EL (cell line): ENCODE measurements around the gene NHS.
A peak's percentile ranks its signal among the peaks of the same experiment; 100 is the strongest.
"Not testable (repeated sequence)": the region's sequence is repeated elsewhere in the genome, so short reads cannot be mapped to it uniquely, and the experiment has no call there.

Source experiments
- DNase-seq: peaks from one replicate; pipeline ENCODE4 v3.0.0-alpha.2; 2016

The NHS gene

GRCh38 chrX:17553469-17553868, 178.5 kb downstream of the NHS start:
- peak; percentile 65 for DNase-seq

- peak; percentile 5 for DNase-seq
Measured at GRCh38 chrX:17553961-17554482, 179.0 kb downstream of the NHS start.

GRCh38 chrX:17554914-17555313, 179.9 kb downstream of the NHS start:
- DNase-seq = no peak

- no peak for DNase-seq
Measured at GRCh38 chrX:17555846-17556245, 180.8 kb downstream of the NHS start.

GRCh38 chrX:17559728-17560379, 184.9 kb downstream of the NHS start:
- DNase-seq = peak; percentile 79

GRCh38 chrX:17560385-17560784, 185.4 kb downstream of the NHS start:
- no peak for DNase-seq

GRCh38 chrX:17563076-17563475, 188.1 kb downstream of the NHS start:
- DNase-seq = no peak

GRCh38 chrX:17563515-17563914, 188.5 kb downstream of the NHS start:
- peak; percentile 28 for DNase-seq

GRCh38 chrX:17564689-17565409, 189.8 kb downstream of the NHS start:
- peak; percentile 17 for DNase-seq

GRCh38 chrX:17566740-17567139, 191.7 kb downstream of the NHS start:
- DNase-seq = no peak

- DNase-seq = no peak
Measured at GRCh38 chrX:17567187-17567586, 192.2 kb downstream of the NHS start.

- DNase-seq = no peak
Measured at GRCh38 chrX:17567821-17568220, 192.8 kb downstream of the NHS start.

GRCh38 chrX:17568804-17569203, 193.8 kb downstream of the NHS start:
- DNase-seq = not testable (repeated sequence)

- peak; percentile 12 for DNase-seq
Measured at GRCh38 chrX:17579026-17579425, 204.0 kb downstream of the NHS start.

GRCh38 chrX:17580539-17581152, 205.6 kb downstream of the NHS start:
- peak; percentile 55 for DNase-seq

GRCh38 chrX:17581641-17582040, 206.6 kb downstream of the NHS start:
- no peak for DNase-seq

- peak; percentile 60 for DNase-seq
Measured at GRCh38 chrX:17584248-17584681, 209.3 kb downstream of the NHS start.

- DNase-seq = no peak
Measured at GRCh38 chrX:17585006-17585405, 210.0 kb downstream of the NHS start.

- no peak for DNase-seq
Measured at GRCh38 chrX:17587366-17587765, 212.4 kb downstream of the NHS start.

- no peak for DNase-seq
Measured at GRCh38 chrX:17588303-17588702, 213.3 kb downstream of the NHS start.

GRCh38 chrX:17590892-17591740, 216.1 kb downstream of the NHS start:
- peak; percentile 70 for DNase-seq

- DNase-seq = peak; percentile 62
Measured at GRCh38 chrX:17591741-17592110, 216.7 kb downstream of the NHS start.

GRCh38 chrX:17592117-17592516, 217.1 kb downstream of the NHS start:
- DNase-seq = peak; percentile 3
